GM10266 (cell line): ENCODE measurements around the gene ABCC11.
"Not testable (repeated sequence)": the region's sequence is repeated elsewhere in the genome, so short reads cannot be mapped to it uniquely, and the experiment has no call there.

ENCODE experiments used
- DNase-seq: peaks from one replicate; pipeline ENCODE4 v3.0.0; 2012; ENCODE audit errors: extremely low spot score
- TF ChIP-seq, protein P1 (sequence below): IDR thresholded peaks from 2 replicates; pipeline ENCODE4 v1.5.1; 2012; ENCODE audit warnings: mild to moderate bottlenecking, low read depth; ENCODE audit not compliant: control insufficient read depth, insufficient read depth; ENCODE audit errors: missing control alignments

The ABCC11 gene

DNA sequence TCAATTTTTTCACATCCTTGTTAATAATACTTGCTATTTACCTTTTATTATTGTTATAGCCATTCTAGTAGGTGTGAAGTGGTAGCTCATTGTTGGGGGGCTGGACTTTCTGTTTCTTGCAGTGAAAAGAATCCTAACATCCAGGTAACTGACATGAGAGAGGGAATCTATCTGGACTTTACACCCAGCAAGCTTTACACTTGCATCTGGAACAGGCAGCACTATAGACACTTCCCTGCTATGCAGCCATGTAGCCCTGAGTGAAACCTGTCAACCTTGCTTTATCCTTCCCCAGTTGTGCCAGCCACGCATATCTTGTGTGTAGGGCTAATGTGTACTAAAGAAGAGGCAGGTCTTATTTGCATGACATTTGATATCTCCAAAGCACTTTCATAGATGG lies 74.7 kb downstream of the ABCC11 start:
- TF ChIP-seq, protein P1, sequence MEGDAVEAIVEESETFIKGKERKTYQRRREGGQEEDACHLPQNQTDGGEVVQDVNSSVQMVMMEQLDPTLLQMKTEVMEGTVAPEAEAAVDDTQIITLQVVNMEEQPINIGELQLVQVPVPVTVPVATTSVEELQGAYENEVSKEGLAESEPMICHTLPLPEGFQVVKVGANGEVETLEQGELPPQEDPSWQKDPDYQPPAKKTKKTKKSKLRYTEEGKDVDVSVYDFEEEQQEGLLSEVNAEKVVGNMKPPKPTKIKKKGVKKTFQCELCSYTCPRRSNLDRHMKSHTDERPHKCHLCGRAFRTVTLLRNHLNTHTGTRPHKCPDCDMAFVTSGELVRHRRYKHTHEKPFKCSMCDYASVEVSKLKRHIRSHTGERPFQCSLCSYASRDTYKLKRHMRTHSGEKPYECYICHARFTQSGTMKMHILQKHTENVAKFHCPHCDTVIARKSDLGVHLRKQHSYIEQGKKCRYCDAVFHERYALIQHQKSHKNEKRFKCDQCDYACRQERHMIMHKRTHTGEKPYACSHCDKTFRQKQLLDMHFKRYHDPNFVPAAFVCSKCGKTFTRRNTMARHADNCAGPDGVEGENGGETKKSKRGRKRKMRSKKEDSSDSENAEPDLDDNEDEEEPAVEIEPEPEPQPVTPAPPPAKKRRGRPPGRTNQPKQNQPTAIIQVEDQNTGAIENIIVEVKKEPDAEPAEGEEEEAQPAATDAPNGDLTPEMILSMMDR: no peak
- no peak for DNase-seq

DNA sequence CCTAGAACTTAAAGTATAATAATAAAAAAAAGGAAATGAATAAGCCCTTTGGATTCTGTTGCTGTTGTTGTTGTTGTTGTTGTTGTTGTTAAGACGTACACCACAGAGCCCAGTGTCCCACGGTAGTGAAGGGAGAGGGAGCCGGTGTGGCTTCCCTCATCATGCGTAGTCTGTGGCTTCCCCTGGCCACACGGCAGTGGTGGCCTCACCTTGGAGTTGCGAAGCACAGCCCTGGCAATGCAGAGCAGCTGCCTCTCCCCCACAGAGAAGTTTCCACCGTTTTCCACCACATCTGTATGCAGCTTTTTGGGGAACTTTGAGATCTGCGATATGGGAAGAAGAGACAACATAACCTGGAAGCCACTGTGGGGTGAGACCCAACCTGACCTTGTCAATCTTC lies 77.4 kb downstream of the ABCC11 start:
- no peak for DNase-seq
- TF ChIP-seq, protein P1: no peak

DNA sequence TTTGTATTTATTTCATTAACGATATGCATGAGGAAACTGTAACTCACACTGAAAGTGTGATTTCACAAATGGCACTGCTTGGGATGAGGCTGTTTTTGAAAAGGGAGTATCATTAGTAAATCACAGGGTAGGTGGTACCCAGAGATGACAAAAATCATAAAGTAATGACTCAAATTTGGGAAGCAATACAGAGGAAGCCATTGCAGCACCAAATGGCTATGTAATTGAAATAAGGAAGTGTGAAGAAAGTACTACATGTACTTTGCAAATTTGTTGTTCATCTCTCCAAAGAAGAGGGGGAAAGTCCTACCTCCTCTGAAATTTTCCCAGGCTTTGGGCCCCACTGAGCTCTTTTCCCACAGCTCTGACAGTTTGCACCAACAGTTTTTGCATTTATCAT lies 79.3 kb downstream of the ABCC11 start:
- no peak for DNase-seq
- TF ChIP-seq, protein P1: no peak

DNA sequence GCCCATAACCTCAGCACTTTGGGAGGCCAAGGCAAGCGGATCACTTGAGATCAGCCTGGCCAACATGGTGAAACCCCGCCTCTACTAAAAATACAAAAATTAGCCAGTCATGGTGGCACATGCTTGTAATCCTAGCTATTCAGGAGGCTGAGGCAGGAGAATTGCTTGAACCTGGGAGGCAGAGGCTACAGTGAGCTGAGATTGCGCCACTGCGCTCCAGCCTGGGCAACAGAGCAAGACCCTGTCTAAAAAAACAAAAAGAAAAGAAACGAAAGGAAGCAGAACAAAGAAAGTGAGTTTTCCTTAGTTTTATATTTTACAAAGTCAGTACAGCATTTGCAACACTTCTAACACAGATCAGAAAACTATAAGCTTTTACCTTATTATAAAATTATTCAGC lies 80.7 kb downstream of the ABCC11 start:
- DNase-seq: not testable (repeated sequence)

DNA sequence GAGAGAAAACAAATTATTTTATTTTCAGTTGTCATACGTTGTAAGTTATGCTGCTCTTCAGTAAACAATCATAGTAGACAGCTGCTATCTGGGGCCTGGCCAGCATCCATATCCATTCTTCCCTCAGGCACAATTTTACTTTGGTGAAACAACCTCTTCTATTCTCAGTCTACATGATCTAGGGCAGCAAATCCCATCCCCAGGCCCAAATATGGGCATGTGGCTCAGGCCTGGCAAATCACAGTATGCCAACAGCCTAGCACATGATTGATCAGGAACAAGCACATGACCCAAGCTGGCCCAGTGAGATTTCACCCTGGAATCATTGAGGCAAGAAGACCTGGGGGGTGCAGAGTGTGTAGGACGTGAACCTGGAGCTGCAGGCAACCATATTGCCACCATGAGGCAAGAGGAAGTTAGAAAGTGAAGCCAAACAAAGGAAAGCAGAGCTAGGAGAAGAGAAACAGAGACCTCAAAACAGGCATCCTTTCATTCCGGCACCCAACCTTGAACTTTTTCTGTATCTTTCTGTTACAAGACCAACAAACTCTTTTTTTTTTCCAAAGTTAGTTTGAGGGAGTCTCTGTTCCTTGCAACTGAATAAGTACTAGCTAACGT lies 81.3 kb downstream of the ABCC11 start:
- no peak for DNase-seq
- TF ChIP-seq, protein P1: no peak

DNA sequence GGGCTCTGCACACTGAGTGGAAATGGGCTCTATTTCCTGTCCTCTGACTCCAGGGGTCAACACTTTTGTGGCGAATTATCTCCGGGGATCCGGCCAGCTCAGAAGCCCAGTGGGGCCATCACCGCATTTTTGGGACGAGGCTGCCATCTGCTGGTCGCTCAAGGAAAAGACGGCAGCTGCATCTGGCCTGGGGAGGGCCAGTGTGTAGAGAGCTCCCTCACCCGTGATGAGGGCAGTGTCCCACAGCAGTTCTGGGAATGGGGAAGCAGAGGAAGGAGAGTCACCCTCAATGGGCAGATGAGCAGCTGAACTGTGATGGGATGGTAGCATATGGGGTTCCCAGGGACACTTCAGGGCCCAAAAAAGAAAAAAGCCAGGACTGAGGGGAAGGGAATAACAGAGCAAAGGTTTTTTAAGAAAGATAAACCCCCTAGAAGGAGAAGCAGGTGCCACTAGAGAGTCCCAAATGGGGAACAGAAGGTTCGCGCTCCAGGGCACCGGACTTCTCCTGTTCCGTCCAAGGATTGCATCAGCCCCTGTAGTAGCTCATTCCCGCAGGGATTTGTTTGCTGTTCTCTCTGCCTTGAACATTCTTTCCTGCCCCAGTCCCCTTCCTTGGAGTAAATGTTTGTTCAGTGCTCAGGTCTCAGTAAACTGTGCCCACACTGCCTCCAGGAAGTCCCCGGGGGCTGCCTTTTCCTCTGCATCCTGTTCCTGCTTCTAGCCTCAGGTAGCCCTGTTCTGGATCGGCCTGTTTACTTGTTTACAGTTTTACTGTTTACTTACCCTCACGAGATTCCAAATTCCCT lies 82.2 kb downstream of the ABCC11 start:
- peak; percentile 74 for DNase-seq
- TF ChIP-seq, protein P1: peak; percentile 92

DNA sequence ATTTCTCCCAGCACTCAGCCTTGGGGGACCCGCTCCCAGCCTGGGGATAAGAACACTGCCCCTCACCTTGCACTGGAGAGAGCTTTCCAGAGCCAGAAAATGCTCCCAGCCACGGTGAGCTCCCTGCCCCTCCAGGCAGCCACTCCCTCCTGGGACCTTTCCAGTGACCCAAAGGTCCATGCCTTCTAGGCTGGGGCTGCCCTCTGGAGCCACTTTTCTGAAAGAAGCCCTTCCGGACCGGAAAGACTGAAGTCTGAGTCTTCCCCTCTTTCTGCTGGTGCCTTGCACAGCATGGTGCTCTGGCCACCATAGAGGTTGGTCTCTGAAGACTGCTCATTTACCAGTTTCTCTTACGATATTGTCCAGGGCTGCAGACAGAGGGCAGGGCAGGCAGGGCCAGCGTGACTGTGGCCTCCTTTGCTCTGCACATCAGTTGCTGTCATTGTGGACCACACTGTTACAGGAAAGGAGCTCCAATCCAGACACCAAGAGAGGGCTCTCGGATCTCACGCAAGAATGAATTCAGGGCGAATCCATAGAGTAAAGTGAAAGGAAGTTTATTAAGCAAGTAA lies 84.4 kb downstream of the ABCC11 start:
- no peak for DNase-seq
- TF ChIP-seq, protein P1: no peak
